ENCODE results near the gene HLA-E. TPM values are rescaled to one million over a fixed set of nuclear protein-coding genes. Genes with fewer than 3 reads are reported as not detected.

HLA-E gene
- polyA plus RNA-seq, 3 donors = 870 to 944 (median 893) TPM

DNA sequence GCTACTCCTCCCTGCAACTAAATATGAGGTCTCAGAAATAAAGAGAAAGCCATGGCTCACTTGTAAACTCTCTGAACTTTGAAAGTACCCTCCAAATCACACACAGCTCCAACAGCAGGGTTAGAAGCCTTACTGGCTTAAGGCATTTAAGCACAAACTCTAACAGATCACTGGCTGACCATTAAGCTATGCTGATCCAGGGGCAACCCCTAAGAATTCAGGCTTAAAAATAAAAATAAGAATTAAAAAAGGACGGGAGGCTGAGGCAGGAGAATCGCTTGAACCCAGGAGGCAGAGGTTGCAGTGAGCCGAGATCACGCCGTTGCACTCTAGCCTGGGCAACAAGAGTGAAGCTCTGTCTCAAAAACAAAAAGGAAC is 21.8 kb downstream of the HLA-E start:
- H3K9me3 Mint-ChIP-seq = peaks cover 0 to 2% (median 0%) of the 10 kb centered on the region in 7 donors
- Histone ChIP-seq H3K27ac (ENCODE audit: low read depth in 1 of 2, low read length in 2 of 2) (no peak overlapping the region), H2AFZ (ENCODE audit: insufficient read depth, low read depth, low read length, poor library complexity, severe bottlenecking) (peak overlapping the region; percentile 52), H3K36me3 (replicated peaks in 1 of 2; ENCODE audit: control insufficient read depth in 1 of 2, insufficient read depth in 2 of 2, low read length in 2 of 2) (no peaks in the 10 kb centered on the region), H3K4me3 (replicated peaks in 1 of 3; ENCODE audit: low read depth in 2 of 3, low read length in 3 of 3) (peak overlapping the region in 1 of 3 experiments; percentile 26), H3K9me3 (replicated peaks in 1 of 2; ENCODE audit: control insufficient read depth in 1 of 2, insufficient read depth in 1 of 2, low read length in 2 of 2) (no peaks in the 10 kb centered on the region), H4K20me1 (ENCODE audit: insufficient read depth, low read length) (no peaks in the 10 kb centered on the region), H3K79me2 (ENCODE audit: insufficient read depth, low read length) (no peaks in the 10 kb centered on the region), H3K9ac (ENCODE audit: insufficient read depth, low read length, poor library complexity, severe bottlenecking) (no peak overlapping the region), H3K4me2 (replicated peaks; ENCODE audit: extremely low read depth, low read length, poor library complexity, severe bottlenecking) (peak overlapping the region; percentile 21), H3K4me1 (ENCODE audit: control insufficient read depth in 1 of 2, insufficient read depth in 2 of 2, low read length in 2 of 2) (peaks cover 67 to 68% of the 10 kb centered on the region in 2 donors), H3K27me3 (ENCODE audit: control insufficient read depth in 2 of 2, insufficient read depth in 2 of 2, low read length in 2 of 2) (no peaks in the 10 kb centered on the region)
- no peaks in the 10 kb centered on the region for H3K36me3 Mint-ChIP-seq
- peaks cover 0 to 3% (median 0%) of the 10 kb centered on the region in 3 donors for H3K27me3 Mint-ChIP-seq (ENCODE audit: low read depth in 3 of 3)
- intact Hi-C loops (cut with micrococcal nuclease) = no loop called here
- TF ChIP-seq, protein P1, sequence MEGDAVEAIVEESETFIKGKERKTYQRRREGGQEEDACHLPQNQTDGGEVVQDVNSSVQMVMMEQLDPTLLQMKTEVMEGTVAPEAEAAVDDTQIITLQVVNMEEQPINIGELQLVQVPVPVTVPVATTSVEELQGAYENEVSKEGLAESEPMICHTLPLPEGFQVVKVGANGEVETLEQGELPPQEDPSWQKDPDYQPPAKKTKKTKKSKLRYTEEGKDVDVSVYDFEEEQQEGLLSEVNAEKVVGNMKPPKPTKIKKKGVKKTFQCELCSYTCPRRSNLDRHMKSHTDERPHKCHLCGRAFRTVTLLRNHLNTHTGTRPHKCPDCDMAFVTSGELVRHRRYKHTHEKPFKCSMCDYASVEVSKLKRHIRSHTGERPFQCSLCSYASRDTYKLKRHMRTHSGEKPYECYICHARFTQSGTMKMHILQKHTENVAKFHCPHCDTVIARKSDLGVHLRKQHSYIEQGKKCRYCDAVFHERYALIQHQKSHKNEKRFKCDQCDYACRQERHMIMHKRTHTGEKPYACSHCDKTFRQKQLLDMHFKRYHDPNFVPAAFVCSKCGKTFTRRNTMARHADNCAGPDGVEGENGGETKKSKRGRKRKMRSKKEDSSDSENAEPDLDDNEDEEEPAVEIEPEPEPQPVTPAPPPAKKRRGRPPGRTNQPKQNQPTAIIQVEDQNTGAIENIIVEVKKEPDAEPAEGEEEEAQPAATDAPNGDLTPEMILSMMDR (IDR thresholded peaks at IDR 0.05) = no peak
- H3K4me1 Mint-ChIP-seq = peaks cover 59% of the 10 kb centered on the region
- 38% methylated on average over 3 of the region's 5 CpGs for WGBS (ENCODE audit: insufficient coverage)
- peak overlapping the region in 1 of 2 donors; percentile 47 for H3K4me3 Mint-ChIP-seq
- peak overlapping the region in 3 of 7 donors; percentile 12 to 62 (median 13) for H3K27ac Mint-ChIP-seq
- DNase-seq = no peak

DNA sequence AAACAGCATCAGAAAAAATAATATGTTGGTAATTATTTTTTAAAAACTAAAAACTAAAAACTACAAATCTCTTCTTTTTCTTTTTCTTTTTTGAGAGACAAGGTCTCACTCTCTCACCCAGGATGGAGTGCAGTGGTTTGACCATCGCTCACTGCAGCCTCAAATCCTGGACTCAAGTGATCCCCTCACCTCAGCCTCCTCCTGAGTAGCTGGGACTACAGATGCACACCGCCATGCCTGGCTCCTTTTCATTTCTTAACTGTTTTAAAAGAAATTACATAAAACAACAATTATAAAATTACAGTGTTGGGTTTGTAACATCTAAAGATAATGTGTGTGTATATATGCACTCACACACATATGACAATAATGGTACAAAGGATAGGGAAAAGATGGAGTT is 24.1 kb downstream of the HLA-E start:
- no peaks in the 10 kb centered on the region for H3K27me3 Mint-ChIP-seq (ENCODE audit: low read depth in 3 of 3)
- Histone ChIP-seq H3K4me3 (replicated peaks in 1 of 3; ENCODE audit: low read depth in 2 of 3, low read length in 3 of 3) (no peak overlapping the region), H3K36me3 (replicated peaks in 1 of 2; ENCODE audit: control insufficient read depth in 1 of 2, insufficient read depth in 2 of 2, low read length in 2 of 2) (no peaks in the 10 kb centered on the region), H3K4me2 (replicated peaks; ENCODE audit: extremely low read depth, low read length, poor library complexity, severe bottlenecking) (no peak overlapping the region), H3K9me3 (replicated peaks in 1 of 2; ENCODE audit: control insufficient read depth in 1 of 2, insufficient read depth in 1 of 2, low read length in 2 of 2) (peaks cover 0 to 3% of the 10 kb centered on the region in 2 donors), H3K27ac (ENCODE audit: low read depth in 1 of 2, low read length in 2 of 2) (no peak overlapping the region), H2AFZ (ENCODE audit: insufficient read depth, low read depth, low read length, poor library complexity, severe bottlenecking) (no peak overlapping the region), H3K4me1 (ENCODE audit: control insufficient read depth in 1 of 2, insufficient read depth in 2 of 2, low read length in 2 of 2) (peaks cover 64 to 69% of the 10 kb centered on the region in 2 donors), H4K20me1 (ENCODE audit: insufficient read depth, low read length) (no peaks in the 10 kb centered on the region), H3K79me2 (ENCODE audit: insufficient read depth, low read length) (no peaks in the 10 kb centered on the region), H3K9ac (ENCODE audit: insufficient read depth, low read length, poor library complexity, severe bottlenecking) (no peak overlapping the region), H3K27me3 (ENCODE audit: control insufficient read depth in 2 of 2, insufficient read depth in 2 of 2, low read length in 2 of 2) (no peaks in the 10 kb centered on the region)
- peaks cover 2 to 12% (median 5%) of the 10 kb centered on the region in 7 donors for H3K9me3 Mint-ChIP-seq
- intact Hi-C loops (cut with micrococcal nuclease) = no loop called here
- peaks cover 52% of the 10 kb centered on the region for H3K4me1 Mint-ChIP-seq
- H3K36me3 Mint-ChIP-seq = no peaks in the 10 kb centered on the region
- WGBS (ENCODE audit: insufficient coverage) = 100% methylated on average over 1 of the region's 2 CpGs
- no peak overlapping the region for H3K27ac Mint-ChIP-seq
- no peak overlapping the region for H3K4me3 Mint-ChIP-seq
- TF ChIP-seq, protein P1 (IDR thresholded peaks at IDR 0.05) = no peak
- DNase-seq = no peak

Measured in CD14-positive monocyte (primary cell).